Epithelial cell of proximal tubule (primary cell): ENCODE data around the gene PROK1. TPM values are rescaled to one million over a fixed set of nuclear protein-coding genes. Genes with fewer than 3 reads are reported as not detected.

Experiments
- DNase-seq: peaks from one replicate; pipeline ENCODE4 v3.0.0-alpha.2; 2011; ENCODE audit warnings: low read depth
- H3K4me3 ChIP-seq: 2 replicates; pipeline ENCODE4 v1.5.1; 2011; ENCODE audit warnings: low read depth, mild to moderate bottlenecking, low read length
- total RNA-seq: library from RNA; depleted of rRNA; stranded (reverse); fragments of >200 nt; gene quantifications from 2 replicates; pipeline ENCODE4 v1.2.3, GENCODE V29; 2015
- TF ChIP-seq, protein P1 (sequence below): conservative IDR thresholded peaks from 2 replicates; pipeline ENCODE4 v1.5.1; 2012; ENCODE audit warnings: low read depth, mild to moderate bottlenecking, low read length

PROK1 gene
- total RNA-seq, 1 donor from 2014 or later, result not detected

DNA sequence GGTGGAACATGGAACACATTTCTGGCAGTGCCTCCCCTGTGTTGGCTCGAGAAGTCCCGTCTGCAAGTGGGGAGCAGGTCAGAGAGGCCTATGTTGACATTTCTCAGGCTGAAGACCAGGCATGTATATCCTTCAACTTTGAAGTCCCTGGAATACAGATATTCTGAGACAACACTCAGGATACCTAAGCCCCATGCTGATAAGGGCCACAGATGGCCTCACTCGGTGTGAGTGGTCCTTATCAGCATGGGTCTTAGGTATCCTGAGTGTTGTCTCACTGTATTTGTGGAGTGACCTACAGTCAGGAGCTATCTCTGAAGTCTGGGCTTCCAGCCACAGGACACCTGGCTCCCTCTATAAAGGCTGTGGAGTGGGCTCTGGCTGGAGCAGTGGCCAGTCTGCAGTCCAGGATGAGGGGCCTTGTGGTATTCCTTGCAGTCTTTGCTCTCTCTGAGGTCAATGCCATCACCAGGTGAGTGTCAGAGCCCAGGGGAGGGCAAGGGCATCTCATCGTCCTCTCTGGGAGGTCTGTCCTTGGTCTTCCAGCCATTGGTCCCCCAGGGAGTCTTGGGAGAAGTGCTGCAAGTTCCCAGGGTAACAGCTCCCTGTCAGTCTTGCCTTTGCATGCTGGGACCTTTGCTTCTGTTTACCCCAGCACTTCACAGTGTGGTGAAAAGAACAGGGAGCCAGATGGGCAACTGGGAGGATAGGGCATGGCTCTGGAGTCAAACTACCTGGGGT lies 29.6 kb downstream of the PROK1 start:
- no peak overlapping the region for H3K4me3 ChIP-seq
- DNase-seq, result no peak
- TF ChIP-seq, protein P1, sequence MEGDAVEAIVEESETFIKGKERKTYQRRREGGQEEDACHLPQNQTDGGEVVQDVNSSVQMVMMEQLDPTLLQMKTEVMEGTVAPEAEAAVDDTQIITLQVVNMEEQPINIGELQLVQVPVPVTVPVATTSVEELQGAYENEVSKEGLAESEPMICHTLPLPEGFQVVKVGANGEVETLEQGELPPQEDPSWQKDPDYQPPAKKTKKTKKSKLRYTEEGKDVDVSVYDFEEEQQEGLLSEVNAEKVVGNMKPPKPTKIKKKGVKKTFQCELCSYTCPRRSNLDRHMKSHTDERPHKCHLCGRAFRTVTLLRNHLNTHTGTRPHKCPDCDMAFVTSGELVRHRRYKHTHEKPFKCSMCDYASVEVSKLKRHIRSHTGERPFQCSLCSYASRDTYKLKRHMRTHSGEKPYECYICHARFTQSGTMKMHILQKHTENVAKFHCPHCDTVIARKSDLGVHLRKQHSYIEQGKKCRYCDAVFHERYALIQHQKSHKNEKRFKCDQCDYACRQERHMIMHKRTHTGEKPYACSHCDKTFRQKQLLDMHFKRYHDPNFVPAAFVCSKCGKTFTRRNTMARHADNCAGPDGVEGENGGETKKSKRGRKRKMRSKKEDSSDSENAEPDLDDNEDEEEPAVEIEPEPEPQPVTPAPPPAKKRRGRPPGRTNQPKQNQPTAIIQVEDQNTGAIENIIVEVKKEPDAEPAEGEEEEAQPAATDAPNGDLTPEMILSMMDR, result no peak

DNA sequence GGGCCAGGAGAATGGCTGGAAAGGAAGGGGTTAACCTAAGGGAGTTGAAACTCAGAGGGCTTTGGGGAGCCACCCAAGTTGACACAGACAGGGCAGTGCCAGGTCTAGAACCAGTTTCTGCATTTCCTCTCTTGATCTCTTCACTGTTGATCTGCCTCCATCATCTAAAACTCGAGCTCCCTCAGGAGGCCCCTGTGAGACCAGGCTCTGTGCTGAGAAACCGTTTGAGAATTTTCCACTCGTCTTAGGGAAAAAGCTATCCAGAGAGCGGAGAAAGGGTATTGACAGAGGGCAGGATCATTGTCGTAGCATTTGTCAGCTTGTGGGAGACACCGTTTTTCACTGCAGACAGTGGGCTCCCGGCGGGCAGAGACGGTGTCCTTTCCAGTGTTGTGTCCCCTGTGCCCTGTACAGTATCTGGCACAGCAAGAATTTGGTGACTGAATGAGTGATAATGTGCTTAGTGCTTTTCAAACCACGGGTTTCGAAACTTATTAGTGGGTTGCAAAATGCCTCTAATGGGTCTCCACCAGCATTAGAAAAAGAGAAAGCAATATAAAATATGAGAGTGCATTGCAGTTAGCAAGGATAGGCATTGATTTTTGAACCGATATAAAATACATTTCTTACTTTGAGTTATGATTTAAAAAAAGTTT lies 31.1 kb downstream of the PROK1 start:
- no peak overlapping the region for H3K4me3 ChIP-seq
- DNase-seq, result no peak
- TF ChIP-seq, protein P1, result no peak

DNA sequence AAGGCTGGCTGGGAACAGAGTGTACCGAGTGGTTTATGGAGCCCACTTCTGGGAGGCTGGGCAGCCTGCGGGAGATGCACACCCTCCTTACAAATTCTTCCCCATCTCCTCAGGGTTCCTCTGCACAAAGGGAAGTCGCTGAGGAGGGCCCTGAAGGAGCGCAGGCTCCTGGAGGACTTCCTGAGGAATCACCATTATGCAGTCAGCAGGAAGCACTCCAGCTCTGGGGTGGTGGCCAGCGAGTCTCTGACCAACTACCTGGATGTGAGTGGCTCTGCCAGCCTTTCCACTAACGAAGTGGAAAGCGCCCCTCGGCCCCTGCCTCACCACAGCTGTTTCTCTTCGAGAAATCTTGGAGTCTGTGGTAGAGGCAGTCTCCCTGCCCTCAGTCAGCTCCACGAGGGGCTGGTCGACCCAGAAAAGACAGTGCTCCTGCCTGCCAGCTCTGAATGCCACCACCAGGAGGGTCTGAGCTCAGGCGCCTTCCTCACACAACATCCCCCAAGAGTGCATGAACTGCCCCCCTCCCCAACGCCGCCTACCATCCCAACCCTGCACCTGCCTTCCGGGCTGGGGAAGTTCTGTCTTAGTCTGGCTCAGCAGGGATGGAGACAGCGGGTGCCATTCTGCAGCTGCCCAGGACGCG lies 31.8 kb downstream of the PROK1 start:
- no peak for DNase-seq
- H3K4me3 ChIP-seq, result no peak overlapping the region
- TF ChIP-seq, protein P1, result no peak

DNA sequence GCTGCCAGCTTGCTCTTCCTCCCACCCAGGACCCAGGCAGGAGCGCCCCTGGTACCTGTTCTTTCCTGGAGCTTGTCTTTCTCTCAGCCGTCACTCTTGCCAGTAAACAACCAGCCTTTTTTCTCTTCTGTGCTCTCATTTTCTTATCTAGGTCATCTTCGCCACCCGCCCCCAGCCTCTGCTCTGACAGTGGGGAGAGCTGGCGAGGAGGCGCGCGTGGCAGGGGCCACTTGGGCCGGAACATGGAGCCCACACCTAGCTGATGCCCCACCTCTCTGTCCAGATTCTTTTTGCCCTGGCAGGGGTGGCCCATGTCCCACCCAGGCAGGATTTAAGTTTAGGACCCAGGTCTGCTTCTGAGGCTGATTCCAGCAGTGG lies 32.3 kb downstream of the PROK1 start:
- no peak for DNase-seq
- TF ChIP-seq, protein P1, result no peak
- no peak overlapping the region for H3K4me3 ChIP-seq

DNA sequence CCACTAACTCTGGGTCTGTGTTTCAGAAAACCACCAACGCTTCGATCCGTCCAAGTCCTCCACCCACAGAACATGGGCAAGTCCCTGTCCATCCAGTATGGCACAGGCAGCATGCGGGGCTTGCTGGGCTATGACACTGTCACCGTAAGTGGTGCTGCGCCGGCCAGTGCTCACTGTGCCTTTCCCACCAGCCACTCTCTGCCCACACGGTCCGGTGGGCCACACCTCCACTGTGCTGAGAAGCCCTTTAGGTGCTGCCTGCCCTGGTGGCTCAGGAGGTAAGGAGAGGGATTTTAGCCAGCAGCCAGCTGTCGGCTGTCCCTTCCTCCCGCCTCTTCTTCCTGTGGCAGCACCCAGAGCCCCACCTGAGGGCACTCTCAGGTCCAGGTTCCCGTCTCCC lies 33.9 kb downstream of the PROK1 start:
- no peak for DNase-seq
- TF ChIP-seq, protein P1, result no peak
- no peak overlapping the region for H3K4me3 ChIP-seq

DNA sequence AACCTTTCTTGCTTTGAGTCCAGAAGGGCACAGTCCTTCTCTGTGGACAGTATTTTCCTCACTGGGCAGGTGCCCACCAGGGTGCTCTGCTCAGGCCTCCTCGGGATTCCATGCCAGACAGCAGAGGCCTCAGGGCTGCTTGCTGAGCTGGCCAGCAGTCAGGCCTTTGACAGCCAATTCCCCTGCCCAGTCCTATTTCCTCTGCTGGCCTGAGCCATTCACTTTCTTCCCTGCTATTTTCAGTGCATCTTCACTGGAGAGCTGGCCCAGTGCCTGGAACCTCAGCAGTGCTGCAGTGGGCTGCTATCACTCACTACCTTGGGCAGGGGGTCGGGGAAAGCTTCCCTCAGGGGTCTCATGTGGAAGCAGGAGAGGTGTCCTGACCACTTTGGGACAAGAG lies 34.8 kb downstream of the PROK1 start:
- no peak for DNase-seq
- H3K4me3 ChIP-seq, result no peak overlapping the region

More for the DNA sequence above, 34.8 kb downstream of the PROK1 start:
- TF ChIP-seq, protein P1, result no peak
